DMS153 treated with DMSO at 0.1 percent for 48 hours (cell line): ENCODE results near the gene TEX9.
"Not testable (repeated sequence)": the region's sequence is repeated elsewhere in the genome, so short reads cannot be mapped to it uniquely, and the experiment has no call there.

Experiments used
- DNase-seq: peaks from one replicate; lab custom pipeline; 2025; ENCODE audit not compliant: unreplicated experiment; lab: John Stamatoyannopoulos, UW

Gene TEX9

DNA sequence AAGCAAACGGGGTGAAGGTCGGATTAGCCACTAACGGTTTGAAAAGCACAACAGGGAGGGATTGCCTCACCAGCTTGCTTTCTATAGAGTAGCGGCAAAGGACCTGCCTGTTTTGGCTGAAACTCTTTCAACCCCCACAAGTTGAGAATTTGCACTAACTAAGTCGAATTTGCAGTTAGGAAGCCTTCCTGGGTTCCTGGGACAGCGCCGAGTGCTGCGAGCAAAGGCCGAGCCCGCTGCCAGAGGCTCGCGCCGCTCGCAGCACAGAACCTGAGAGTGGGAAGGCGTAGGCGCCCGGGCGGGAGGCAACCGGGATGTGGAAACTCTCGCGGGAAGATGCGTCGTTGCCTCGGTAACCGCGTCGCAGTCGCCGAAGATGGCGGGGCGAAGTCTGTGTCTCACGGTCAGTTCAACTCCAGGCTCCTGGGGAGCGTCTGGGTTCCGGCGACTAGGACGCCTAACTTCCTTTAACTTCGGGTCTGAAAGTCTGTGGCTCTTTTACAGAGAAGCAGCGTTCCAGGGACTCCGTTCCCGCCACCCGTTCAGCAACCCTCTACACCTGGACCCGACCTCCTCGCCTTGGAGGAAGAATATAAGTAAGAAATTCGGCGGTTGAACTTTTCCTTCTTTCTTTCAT, at the start of gene TEX9:
TSS of gene TEX9 (plus strand) at position 352 of the 637 bp plus-strand sequence. CDS start at position 377, 25 bp downstream.
- DNase-seq, result peak; percentile 45

- not testable (repeated sequence) for DNase-seq
These were observed 48.7 kb upstream of the TEX9 start for GRCh38 chr15:56316561-56316960.

GRCh38 chr15:56320316-56320715, 44.9 kb upstream of the TEX9 start:
- DNase-seq, result no peak

- DNase-seq, result no peak
These were observed 44.4 kb upstream of the TEX9 start for GRCh38 chr15:56320861-56321260.

DNA sequence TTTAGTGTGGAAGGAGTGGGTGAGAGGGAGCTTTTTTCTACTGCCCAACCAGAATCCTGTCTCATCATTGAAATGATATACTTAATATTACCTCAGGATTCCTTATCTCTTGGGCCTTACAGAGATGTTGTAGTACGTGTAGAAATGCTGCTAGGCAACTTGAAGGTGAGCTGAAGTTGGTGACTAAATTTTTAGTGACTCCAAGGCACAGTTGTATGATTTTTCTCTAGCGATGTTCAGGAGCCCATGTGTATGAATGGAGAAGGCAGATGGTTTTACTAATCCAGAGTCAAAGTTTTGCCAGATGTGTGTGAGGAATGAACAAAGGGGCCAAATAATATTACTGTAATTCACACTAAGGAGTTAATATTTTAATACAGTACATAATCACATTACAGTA, 42.8 kb upstream of the TEX9 start:
- no peak for DNase-seq

DNA sequence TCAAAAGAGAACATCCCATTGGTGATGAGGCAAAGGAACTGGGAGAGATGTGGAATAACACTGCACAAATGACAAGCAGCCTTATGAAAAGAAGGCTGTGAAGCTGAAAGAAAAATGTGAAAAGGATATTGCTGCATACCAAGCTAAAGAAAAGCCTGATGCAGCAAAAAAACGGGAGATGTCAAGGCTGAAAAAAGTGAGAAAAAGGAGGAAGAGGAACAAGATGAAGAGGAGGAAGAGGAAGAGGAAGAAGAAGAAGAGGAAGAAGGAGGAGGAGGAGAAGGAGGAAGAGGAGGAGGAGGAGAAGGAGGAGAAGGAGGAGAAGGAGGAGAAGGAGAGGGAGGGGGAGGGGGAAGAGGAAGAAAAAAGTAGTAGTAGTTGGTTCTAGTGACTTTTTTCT, 41.8 kb upstream of the TEX9 start:
- no peak for DNase-seq

DNA sequence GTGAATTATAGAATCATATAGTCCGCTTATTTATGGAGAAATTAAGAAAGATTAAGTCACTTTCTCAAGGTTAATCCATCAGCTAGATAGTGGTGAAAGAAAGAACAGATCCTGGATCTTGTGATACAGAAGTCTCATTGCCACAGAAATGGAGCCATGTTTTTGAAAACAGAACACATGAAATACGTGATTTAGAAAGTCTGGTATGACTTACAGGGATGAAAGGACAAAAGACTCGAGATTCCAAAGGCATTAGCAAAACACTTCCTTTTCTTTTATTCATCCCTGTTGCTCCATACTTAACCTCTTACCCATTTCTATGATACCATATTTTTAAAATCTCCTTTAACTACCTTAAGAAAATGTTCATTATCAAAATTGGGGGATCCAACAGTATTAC, 40.0 kb upstream of the TEX9 start:
- DNase-seq, result no peak

DNA sequence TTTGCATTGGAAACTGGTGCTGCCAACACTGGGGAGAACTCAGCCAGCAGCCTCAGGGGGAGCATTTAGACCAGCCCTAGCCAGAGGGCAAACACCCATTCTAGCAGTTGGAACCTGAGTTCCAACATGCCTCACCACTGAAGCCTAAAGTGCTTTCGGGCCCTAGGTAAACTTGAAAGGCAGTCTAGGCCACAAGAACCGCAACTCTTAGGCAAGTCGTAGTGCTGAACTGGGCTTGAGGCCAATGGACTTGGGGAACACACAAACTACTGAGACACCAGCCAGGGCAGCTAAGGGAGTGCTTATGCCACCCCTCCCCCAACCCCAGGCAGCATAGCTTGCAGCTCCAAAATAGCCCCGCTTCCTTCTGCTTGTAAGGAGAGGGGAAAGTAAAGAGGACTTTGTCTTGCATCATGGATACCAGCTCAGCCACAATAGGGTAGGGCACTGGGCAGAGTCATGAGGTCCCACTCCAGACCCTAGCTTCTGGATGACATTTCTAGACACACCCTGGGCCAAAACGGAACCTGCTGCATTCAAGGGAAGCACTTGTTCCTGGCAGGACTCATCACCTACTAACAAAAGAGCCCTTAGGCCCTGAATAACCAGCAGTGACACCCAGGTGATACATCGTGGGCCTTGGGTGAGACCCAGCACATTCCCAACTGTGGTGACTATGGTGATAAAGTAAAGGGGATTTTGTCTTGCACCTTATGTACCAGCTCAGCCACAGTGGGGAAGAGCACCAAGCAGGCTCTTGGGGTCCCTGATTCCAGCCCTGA, 37.3 kb upstream of the TEX9 start:
- DNase-seq, result no peak

DNA sequence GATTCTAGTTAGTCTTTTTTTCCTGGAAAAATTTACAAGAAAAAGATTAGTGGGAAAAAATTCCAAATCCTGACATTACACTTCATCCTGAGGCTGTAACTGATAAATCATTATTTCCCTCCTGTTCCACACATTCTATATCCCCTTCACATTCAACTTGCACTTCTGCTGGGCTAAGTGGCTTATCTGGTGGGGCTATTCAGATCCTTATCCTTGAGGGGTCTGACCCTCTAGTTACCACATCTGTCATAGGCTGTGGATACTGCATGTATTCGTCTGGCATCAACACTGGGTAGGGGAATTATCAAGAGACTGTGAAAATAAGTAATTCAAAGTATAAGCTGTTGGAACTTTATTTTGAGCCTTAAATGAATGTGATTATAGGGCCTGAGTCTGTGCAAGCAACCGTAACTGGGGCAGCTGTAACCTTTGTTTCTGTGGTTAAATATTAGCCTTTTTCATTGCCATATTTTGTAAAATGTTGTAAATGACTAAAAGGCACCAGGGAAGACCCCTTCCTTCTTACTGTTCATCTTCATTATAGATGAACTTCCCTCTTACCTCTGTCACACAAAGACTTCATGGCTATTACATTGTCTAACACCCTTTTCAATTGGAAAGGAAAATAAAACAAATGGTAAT, 28.0 kb upstream of the TEX9 start:
- DNase-seq, result no peak

DNA sequence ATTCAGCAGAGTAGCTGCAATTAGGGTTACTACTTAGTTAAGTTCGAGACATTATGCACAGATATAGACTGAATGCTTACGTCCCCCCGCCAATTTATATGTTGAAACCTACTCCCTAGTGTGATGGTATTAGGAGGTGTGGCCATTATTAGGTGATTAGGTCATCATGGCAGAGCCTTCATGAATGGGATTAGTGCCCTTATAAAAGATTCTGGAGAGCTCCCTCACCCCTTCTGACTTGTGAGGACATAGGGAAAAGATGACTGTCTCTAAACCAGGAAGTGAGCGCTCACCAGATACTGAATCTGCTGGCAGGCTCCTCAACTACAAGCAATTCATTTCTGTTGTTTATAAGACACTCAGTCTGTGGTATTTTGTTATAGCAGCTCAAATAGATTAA, 25.6 kb upstream of the TEX9 start:
- DNase-seq, result no peak

- no peak for DNase-seq
These were observed 24.0 kb upstream of the TEX9 start for GRCh38 chr15:56341201-56341600.

GRCh38 chr15:56342653-56343052, 22.6 kb upstream of the TEX9 start:
- no peak for DNase-seq

DNA sequence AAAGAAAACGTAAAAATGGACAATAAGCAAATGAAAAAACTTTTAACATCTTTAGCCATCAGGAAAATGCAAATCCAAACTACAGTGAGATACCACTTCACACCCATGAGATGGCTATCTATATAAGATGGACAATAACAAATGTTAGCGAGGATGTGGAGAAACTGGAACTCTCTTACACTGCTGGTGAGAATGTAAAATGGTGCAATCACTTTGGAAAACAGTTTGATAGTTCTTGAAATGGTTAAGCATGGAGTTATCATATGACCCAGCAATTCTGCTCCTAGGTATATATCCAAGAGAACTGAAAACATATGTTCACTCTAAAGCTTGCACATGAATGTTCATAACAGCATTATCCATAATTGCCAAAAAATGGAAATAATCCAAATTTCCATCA, 21.3 kb upstream of the TEX9 start:
- no peak for DNase-seq

DNA sequence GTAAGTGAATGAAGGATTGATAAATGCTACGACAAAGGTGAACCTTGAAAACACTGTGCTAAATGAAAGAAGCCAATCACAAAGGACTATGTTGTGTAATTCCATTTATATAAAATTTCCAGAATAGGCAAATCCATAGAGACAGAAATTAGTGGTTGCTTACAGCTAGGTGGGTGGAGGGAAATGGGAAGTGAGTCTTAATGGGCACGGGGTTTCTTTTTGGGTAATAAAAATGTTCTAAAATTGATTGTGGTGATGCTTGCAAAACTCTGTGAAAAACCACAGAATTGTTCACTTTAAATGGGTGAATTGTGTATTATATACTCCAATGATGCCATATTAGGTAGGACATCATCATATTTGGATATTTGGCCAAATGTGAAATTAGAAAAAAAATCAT, 20.9 kb upstream of the TEX9 start:
- no peak for DNase-seq

DNA sequence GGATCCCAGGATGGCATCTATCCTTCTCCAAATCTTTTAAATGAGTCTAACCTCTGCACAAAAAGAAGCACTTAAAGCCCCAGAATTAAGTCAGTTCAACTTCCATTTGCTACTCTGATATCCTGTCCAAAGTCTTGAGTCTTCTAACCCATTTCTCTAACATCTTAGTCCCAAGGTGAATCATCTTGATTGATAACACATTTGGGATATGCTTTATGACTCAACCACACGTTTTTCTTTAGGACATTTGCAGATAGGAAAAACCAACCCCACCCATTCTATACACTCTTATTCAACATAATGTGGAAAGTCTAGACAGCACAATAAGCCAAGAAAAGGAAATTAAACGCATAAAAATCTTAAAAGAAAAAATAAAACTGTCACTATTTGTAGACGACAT, 18.8 kb upstream of the TEX9 start:
- no peak for DNase-seq

GRCh38 chr15:56349554-56349953, 15.7 kb upstream of the TEX9 start:
- no peak for DNase-seq

GRCh38 chr15:56351353-56351752, 13.9 kb upstream of the TEX9 start:
- no peak for DNase-seq

- no peak for DNase-seq
These were observed 13.2 kb upstream of the TEX9 start for GRCh38 chr15:56351957-56352506.

DNA sequence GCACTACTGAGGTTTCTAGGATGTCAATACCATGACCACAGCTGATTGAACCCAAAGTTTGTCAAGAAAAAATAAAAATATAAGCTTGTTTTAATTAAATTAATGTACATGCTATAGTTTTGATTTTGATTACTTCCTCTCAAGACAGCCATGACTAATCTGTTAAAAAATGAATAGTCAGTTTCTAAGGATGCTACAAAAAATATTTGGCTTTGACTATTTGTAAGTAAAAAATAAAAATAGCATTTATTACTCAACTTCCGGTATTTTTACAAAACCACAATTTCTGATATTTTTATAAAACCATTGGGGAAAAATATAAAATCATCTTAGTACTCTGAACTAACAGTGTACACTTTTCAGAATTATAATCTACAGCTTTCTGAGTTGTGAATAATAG, 12.1 kb upstream of the TEX9 start:
- DNase-seq, result no peak

GRCh38 chr15:56353740-56354139, 11.5 kb upstream of the TEX9 start:
- no peak for DNase-seq

- DNase-seq, result no peak
These were observed 8.6 kb upstream of the TEX9 start for GRCh38 chr15:56356616-56357015.

- DNase-seq, result no peak
These were observed 6.6 kb upstream of the TEX9 start for GRCh38 chr15:56358604-56359003.
